Spleen (tissue), 7 donors: Measurements from ENCODE around the gene NOLC1.

ENCODE experiments used
- CTCF ChIP-seq, 11 experiments: fragments of 200-600 bp in 7 of 11; fragments of 450-650 bp in 4 of 11; sonication (generic) in 4 of 11; IDR thresholded peaks in 8 of 11; conservative IDR thresholded peaks in 3 of 11; 1 replicate in 7 of 11; 2 replicates in 4 of 11; pipeline versions ENCODE4 v1.4.0 to v1.8.0; 2016 to 2021; ENCODE audit warnings: antibody characterized with exemption in 11 of 11, inconsistent platforms in 4 of 11, mild to moderate bottlenecking in 1 of 11
- POLR2A ChIP-seq, 3 donors: fragments of 450-650 bp; IDR thresholded peaks; one replicate each; pipeline ENCODE4 v1.5.1; 2017; ENCODE audit warnings: antibody characterized with exemption in 3 of 3, mild to moderate bottlenecking in 1 of 3
- POLR2AphosphoS5 ChIP-seq, 3 donors: sonication (generic); formaldehyde crosslinking; IDR thresholded peaks; one replicate each; pipeline ENCODE4 v1.5.1; 2017; ENCODE audit warnings: antibody characterized with exemption in 3 of 3
- donor health status: DM: no; HTN: no; CAD: no; lungs with moderate emphysema.
- donor health status: DM: no; HTN: no; CAD: no.
- donor health status: DM: no; HTN: no; CAD: no.

GRCh38 chr10:102106998-102107397 lies 45.2 kb upstream of the NOLC1 start:
- no peak for TF ChIP-seq CTCF (IDR thresholded peaks at IDR 0.05 in 8 of 11, conservative IDR thresholded peaks at IDR 0.05 in 3 of 11)
- TF ChIP-seq POLR2A (IDR thresholded peaks at IDR 0.05): no peak
- TF ChIP-seq POLR2AphosphoS5 (IDR thresholded peaks at IDR 0.05): no peak
